A549 (cell line): ENCODE results near the gene LCP1. TPM values are rescaled to one million over a fixed set of nuclear protein-coding genes. Genes with fewer than 3 reads are reported as not detected.

Source experiments
- ATAC-seq, 2 experiments: fragments of 200-7000 bp in 1 of 2; fragments of >200 bp in 1 of 2; cut with Nextera tagmentation in 1 of 2; cut with Tn5 transposase in 1 of 2; 3 replicates each; pipeline versions ENCODE4 v1.8.0 to v1.9.1; 2018 to 2020; ENCODE audit warnings: mild to moderate bottlenecking in 1 of 2, moderate library complexity in 1 of 2
- CTCF ChIA-PET: fragments of 300-600 bp; sonication (Branson Sonifier 250); formaldehyde crosslinking; extraction: SDS; loops from one replicate; lab custom pipeline; 2021; ENCODE audit warnings: antibody characterized with exemption, inconsistent platforms; lab: Yijun Ruan, JAX
- POLR2A ChIA-PET: fragments of 350-600 bp; formaldehyde crosslinking; extraction: SDS; loops from one replicate; lab custom pipeline; 2021; ENCODE audit warnings: antibody characterized with exemption, inconsistent platforms; lab: Yijun Ruan, JAX
- DNase-seq, 2 experiments: peaks; one replicate each; pipeline versions ENCODE4 v3.0.0 to v3.0.0-alpha.2; 2011 to 2016; ENCODE audit warnings: low read depth in 1 of 2, low spot score in 1 of 2
- FAIRE-seq: peaks from 2 replicates; lab custom pipeline; 2011; peaks lifted over from hg19 to GRCh38; lab: Jason Lieb, UNC
- H3K27ac ChIP-seq, 2 experiments: fragments of >200 bp; sonication (Bioruptor Twin); formaldehyde crosslinking; 3 replicates each; pipeline ENCODE4 v1.5.1; 2016 to 2017
- H3K4me1 ChIP-seq: fragments of >200 bp; sonication (Bioruptor Twin); formaldehyde crosslinking; 3 replicates; pipeline ENCODE4 v1.6.1; 2016
- H3K4me2 ChIP-seq: fragments of >200 bp; sonication (Bioruptor Twin); formaldehyde crosslinking; 3 replicates; pipeline ENCODE4 v1.6.1; 2016
- H3K4me3 ChIP-seq: fragments of >200 bp; sonication (Bioruptor Twin); formaldehyde crosslinking; 3 replicates; pipeline ENCODE4 v1.5.1; 2016
- H3K9me3 ChIP-seq: fragments of >200 bp; sonication (Bioruptor Twin); formaldehyde crosslinking; 3 replicates; pipeline ENCODE4 v1.6.1; 2016
- ATOH8 ChIP-seq: fragments of 250-450 bp; sonication (Bioruptor Pico); IDR thresholded peaks from 2 replicates; pipeline ENCODE4 v1.5.0; 2020; ENCODE audit warnings: low read depth, mild to moderate bottlenecking, moderate library complexity
- BCL3 ChIP-seq: fragments of >200 bp; sonication (Bioruptor Twin); formaldehyde crosslinking; IDR thresholded peaks from 3 replicates; pipeline ENCODE4 v1.6.1; 2016
- BHLHE40 ChIP-seq: IDR thresholded peaks from 2 replicates; pipeline ENCODE4 v1.6.1; 2012; ENCODE audit warnings: low read depth, low read length, inconsistent platforms
- CBX8 ChIP-seq: fragments of 200-600 bp; sonication (generic); IDR thresholded peaks from 2 replicates; pipeline ENCODE4 v1.6.1; 2016
- EHMT2 ChIP-seq: fragments of 200-600 bp; sonication (generic); IDR thresholded peaks from 2 replicates; pipeline ENCODE4 v1.6.1; 2016; ENCODE audit warnings: antibody characterized with exemption, low read depth, mild to moderate bottlenecking, moderate library complexity
- ELK1 ChIP-seq: fragments of 150-350 bp; IDR thresholded peaks from 2 replicates; pipeline ENCODE4 v1.6.1; 2014; ENCODE audit warnings: low read depth, mild to moderate bottlenecking, low read length
- EP300 ChIP-seq, 2 experiments: fragments of >200 bp; sonication (Bioruptor Twin); formaldehyde crosslinking; IDR thresholded peaks; 2 replicates in 1 of 2; 3 replicates in 1 of 2; pipeline ENCODE4 v1.6.1; 2016 to 2017
- FOSB ChIP-seq: fragments of 250-450 bp; sonication (Bioruptor Pico); IDR thresholded peaks from 2 replicates; pipeline ENCODE4 v1.5.0; 2020; ENCODE audit warnings: mild to moderate bottlenecking, moderate library complexity
- GATA3 ChIP-seq: IDR thresholded peaks from 2 replicates; pipeline ENCODE4 v1.6.1; 2012; ENCODE audit warnings: borderline replicate concordance
- HDAC2 ChIP-seq: fragments of 200-600 bp; sonication (generic); IDR thresholded peaks from 2 replicates; pipeline ENCODE4 v1.6.1; 2016
- HEYL ChIP-seq: fragments of 250-450 bp; sonication (Bioruptor Pico); IDR thresholded peaks from 2 replicates; pipeline ENCODE4 v1.8.0; 2021; ENCODE audit warnings: mild to moderate bottlenecking, moderate library complexity
- HMGXB4 ChIP-seq: fragments of 250-450 bp; sonication (Bioruptor Pico); IDR thresholded peaks from 2 replicates; pipeline ENCODE4 v1.5.0; 2021; ENCODE audit warnings: mild to moderate bottlenecking, moderate library complexity, borderline replicate concordance
- HOXB13 ChIP-seq: fragments of 250-450 bp; sonication (Bioruptor Pico); IDR thresholded peaks from 2 replicates; pipeline ENCODE4 v1.5.0; 2020; ENCODE audit warnings: low read depth, mild to moderate bottlenecking, moderate library complexity
- MAZ ChIP-seq: fragments of 150-350 bp; IDR thresholded peaks from 2 replicates; pipeline ENCODE4 v1.6.1; 2014; ENCODE audit warnings: antibody characterized with exemption, low read depth, low read length, borderline replicate concordance
- NFE2L2 ChIP-seq: fragments of 150-350 bp; conservative IDR thresholded peaks from 2 replicates; pipeline ENCODE4 v1.6.1; 2014; ENCODE audit warnings: low read length
- NR3C1 ChIP-seq: fragments of >200 bp; sonication (Bioruptor Twin); formaldehyde crosslinking; IDR thresholded peaks from 3 replicates; pipeline ENCODE4 v1.6.1; 2017
- PBX3 ChIP-seq: IDR thresholded peaks from 2 replicates; pipeline ENCODE4 v1.6.1; 2012
- PHF8 ChIP-seq: fragments of 200-600 bp; sonication (generic); IDR thresholded peaks from 2 replicates; pipeline ENCODE4 v1.6.1; 2016; ENCODE audit warnings: low read depth, mild to moderate bottlenecking, antibody characterized with exemption, moderate library complexity, borderline replicate concordance
- SMC3 ChIP-seq: fragments of >200 bp; sonication (Bioruptor Twin); formaldehyde crosslinking; IDR thresholded peaks from 3 replicates; pipeline ENCODE4 v1.6.1; 2018; ENCODE audit warnings: inconsistent platforms
- SREBF2 ChIP-seq: fragments of 450-650 bp; IDR thresholded peaks from 2 replicates; pipeline ENCODE4 v1.6.1; 2014; ENCODE audit warnings: mild to moderate bottlenecking, moderate library complexity
- TP53 ChIP-seq: fragments of 250-450 bp; sonication (Bioruptor Pico); IDR thresholded peaks from 2 replicates; pipeline ENCODE4 v1.5.0; 2021; ENCODE audit warnings: mild to moderate bottlenecking, moderate library complexity
- ZNF302 ChIP-seq: fragments of 250-450 bp; sonication (Bioruptor Pico); IDR thresholded peaks from 2 replicates; pipeline ENCODE4 v1.9.0; 2021; ENCODE audit warnings: inconsistent platforms, mild to moderate bottlenecking, moderate library complexity
- WGBS: methylation state at CpG from one replicate; pipeline ENCODE4 v1.1.6; 2017; ENCODE audit errors: missing lambda C conversion rate; 5-methylcytosine and 5-hydroxymethylcytosine counted together
- polyA plus RNA-seq, 4 experiments: library from polyadenylated mRNA; depleted of rRNA in 3 of 4; stranded (reverse); fragments of >200 nt; fragmentation: RNase III in 1 of 4; extraction: RNeasy Plus Mini Kit Qiagen cat#74134 plus additional on column Dnase treatment in 1 of 4; gene quantifications; 2 replicates in 3 of 4; 3 replicates in 1 of 4; pipeline ENCODE4 v1.2.3, GENCODE V29; 2011 to 2017

LCP1 gene
- polyA plus RNA-seq, 2 of the 4 experiments (the other 2 are of a cell fraction), result 0.09 to 0.19 TPM

GRCh38 chr13:46176756-46177155, 5.2 kb downstream of the LCP1 start (continued):
- no peak for TF ChIP-seq BHLHE40
- TF ChIP-seq EP300 (IDR thresholded peaks at IDR 0.05), result no peak
- no peak for TF ChIP-seq HEYL (CRISPR knock-in tag)

GRCh38 chr13:46173656-46174055, 8.3 kb downstream of the LCP1 start:
- no peak overlapping the region for H3K27ac ChIP-seq
- TF ChIP-seq HMGXB4 (CRISPR knock-in tag) (no peak), NR3C1 (no peak), BCL3 (no peak), GATA3 (no peak), SREBF2 (no peak), EHMT2 (no peak), MAZ (no peak), ELK1 (no peak), ATOH8 (no peak), CBX8 (no peak), PHF8 (no peak), ZNF302 (CRISPR knock-in tag) (no peak), HDAC2 (no peak), FOSB (CRISPR knock-in tag) (no peak), TP53 (CRISPR knock-in tag) (no peak), HOXB13 (CRISPR knock-in tag) (no peak), PBX3 (no peak), SMC3 (no peak), NFE2L2 (no peak)
- TF ChIP-seq, all 56 proteins: peak for 0
- Histone ChIP-seq H3K4me1 (no peaks in the 10 kb centered on the region), H3K4me3 (no peak overlapping the region), H3K9me3 (no peaks in the 10 kb centered on the region), H3K4me2 (no peak overlapping the region)
- 65% methylated on average over 2 of the region's 2 CpGs for WGBS
- ATAC-seq (no peak), DNase-seq (no peak), FAIRE-seq (no peak)
- CTCF ChIA-PET, result interaction anchor here (2.6 kb wide), 1 partner anchor 13 kb away, joined by 10 read pairs; no protein-coding TSS in a partner anchor
- POLR2A ChIA-PET, result no interaction called here
